Progenitor cell of endocrine pancreas (in vitro differentiated cells): Measurements from ENCODE around the gene PAH. TPM values are rescaled to one million over a fixed set of nuclear protein-coding genes. Genes with fewer than 3 reads are reported as not detected.

Experiments used
- DNase-seq: peaks from one replicate; pipeline ENCODE4 v3.0.0; 2021; ENCODE audit warnings: low spot score; ENCODE audit not compliant: unreplicated experiment
- H3K27ac Mint-ChIP-seq: 2 replicates; pipeline ENCODE4 v1.8.0; 2021; ENCODE audit warnings: mild to moderate bottlenecking, moderate library complexity, mixed read lengths
- H3K27me3 Mint-ChIP-seq: 2 replicates; pipeline ENCODE4 v1.8.0; 2021; ENCODE audit warnings: mixed read lengths
- H3K36me3 Mint-ChIP-seq: 2 replicates; pipeline ENCODE4 v1.8.0; 2022; ENCODE audit warnings: mixed read lengths; ENCODE audit not compliant: insufficient read depth
- H3K4me1 Mint-ChIP-seq: 2 replicates; pipeline ENCODE4 v1.8.0; 2021; ENCODE audit warnings: low read depth, mixed read lengths
- H3K4me3 Mint-ChIP-seq: 2 replicates; pipeline ENCODE4 v1.8.0; 2021; ENCODE audit warnings: low read depth, mild to moderate bottlenecking, moderate library complexity, mixed read lengths
- H3K9me3 Mint-ChIP-seq: 2 replicates; pipeline ENCODE4 v1.8.0; 2021; ENCODE audit warnings: low read depth, mixed read lengths
- CTCF ChIP-seq: fragments of 200-600 bp; sonication (generic); IDR thresholded peaks from one replicate; pipeline ENCODE4 v1.5.0; 2021; ENCODE audit warnings: antibody characterized with exemption, mild to moderate bottlenecking; ENCODE audit not compliant: unreplicated experiment
- total RNA-seq: library from RNA; stranded (reverse); gene quantifications from 2 replicates; pipeline ENCODE4 v1.2.1, GENCODE V29; 2021

PAH gene
- total RNA-seq, 1 donor from 2014 or later = 15.8 TPM

GRCh38 chr12:102927220-102927619, 10.2 kb upstream of the PAH start:
- H3K27ac Mint-ChIP-seq = no peak overlapping the region
- H3K9me3 Mint-ChIP-seq = peaks cover 4% of the 10 kb centered on the region
- no peaks in the 10 kb centered on the region for H3K36me3 Mint-ChIP-seq
- no peak overlapping the region for H3K4me3 Mint-ChIP-seq
- no peaks in the 10 kb centered on the region for H3K4me1 Mint-ChIP-seq
- peaks cover 26% of the 10 kb centered on the region for H3K27me3 Mint-ChIP-seq
- no peak for DNase-seq
- no peak for TF ChIP-seq CTCF

GRCh38 chr12:102921240-102921639, 4.2 kb upstream of the PAH start:
- DNase-seq = no peak
- H3K27ac Mint-ChIP-seq = no peak overlapping the region
- no peaks in the 10 kb centered on the region for H3K9me3 Mint-ChIP-seq
- peaks cover 33% of the 10 kb centered on the region for H3K4me1 Mint-ChIP-seq
- no peaks in the 10 kb centered on the region for H3K36me3 Mint-ChIP-seq
- H3K27me3 Mint-ChIP-seq = peaks cover 21% of the 10 kb centered on the region
- no peak overlapping the region for H3K4me3 Mint-ChIP-seq
- TF ChIP-seq CTCF = no peak

- Mint-ChIP-seq H3K4me1 (peaks cover 33% of the 10 kb centered on the region), H3K27me3 (peaks cover 16% of the 10 kb centered on the region), H3K9me3 (no peaks in the 10 kb centered on the region)
Observed at GRCh38 chr12:102920271-102920670, 3.2 kb upstream of the PAH start.

GRCh38 chr12:102918840-102919239, 1.8 kb upstream of the PAH start:
- no peaks in the 10 kb centered on the region for H3K9me3 Mint-ChIP-seq
- no peak for DNase-seq
- peaks cover 15% of the 10 kb centered on the region for H3K27me3 Mint-ChIP-seq
- no peak overlapping the region for H3K27ac Mint-ChIP-seq
- H3K4me3 Mint-ChIP-seq = no peak overlapping the region
- no peak for TF ChIP-seq CTCF
- H3K36me3 Mint-ChIP-seq = no peaks in the 10 kb centered on the region
- H3K4me1 Mint-ChIP-seq = peaks cover 33% of the 10 kb centered on the region

More at GRCh38 chr12:102920271-102920670, 3.2 kb upstream of the PAH start:
- no peaks in the 10 kb centered on the region for H3K36me3 Mint-ChIP-seq
- no peak overlapping the region for H3K4me3 Mint-ChIP-seq
- H3K27ac Mint-ChIP-seq = no peak overlapping the region
- no peak for TF ChIP-seq CTCF
- DNase-seq = no peak

- peak overlapping the region; percentile 59 for H3K4me3 Mint-ChIP-seq
- no peaks in the 10 kb centered on the region for H3K36me3 Mint-ChIP-seq
- H3K27ac Mint-ChIP-seq = no peak overlapping the region
- TF ChIP-seq CTCF = no peak
- no peaks in the 10 kb centered on the region for H3K9me3 Mint-ChIP-seq
- H3K27me3 Mint-ChIP-seq = peaks cover 16% of the 10 kb centered on the region
- DNase-seq = no peak
- peaks cover 32% of the 10 kb centered on the region for H3K4me1 Mint-ChIP-seq
Observed at GRCh38 chr12:102916252-102917025, 605 bp downstream of the PAH start.
